ENCODE data around the gene MCAM.

MCAM gene

DNA sequence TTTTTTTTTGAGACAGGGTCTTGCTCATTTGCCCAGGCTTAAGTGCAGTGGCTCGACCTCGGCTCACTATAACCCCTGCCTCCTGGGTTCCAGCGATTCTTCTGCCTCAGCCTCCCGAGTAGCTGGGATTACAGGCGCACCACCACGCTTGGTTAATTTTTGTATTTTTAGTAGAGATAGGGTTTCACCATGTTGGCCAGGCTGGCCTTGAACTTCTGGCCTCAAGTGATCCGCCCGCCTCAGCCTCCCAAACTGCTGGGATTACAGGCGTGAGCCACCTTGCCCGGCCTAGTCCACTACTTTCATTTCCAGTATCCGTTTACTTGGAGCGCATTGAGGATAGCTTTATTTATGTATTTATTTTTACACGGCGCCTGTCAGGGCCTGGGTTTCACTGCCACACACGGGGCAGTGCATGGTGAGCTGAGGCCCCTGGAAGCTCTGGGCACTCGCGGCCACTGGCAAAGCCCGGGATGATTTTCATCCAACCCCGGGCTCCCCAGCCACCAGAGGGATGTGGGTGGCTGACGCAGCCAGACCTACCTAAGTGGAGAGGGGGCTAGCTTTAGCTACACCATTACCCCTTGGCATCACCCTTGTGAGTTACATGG is 6.1 kb upstream of the MCAM start:
- TF ChIP-seq SUZ12 (IDR thresholded peaks at IDR 0.05) (no peak), TARDBP (IDR thresholded peaks at IDR 0.05) (no peak)
- ChIA-PET CTCF (interaction anchor here (0.6 to 4.3 kb wide), 12 partner anchors 9 to 752 kb away, joined by 3 to 57 read pairs (median 3); partner anchors contain the start of genes C1QTNF5 and RNF26), POLR2A (interaction anchor here (1.4 to 2.4 kb wide), 3 partner anchors 11 to 256 kb away, joined by 4 to 16 read pairs (median 6); partner anchors contain the start of genes RNF26 and VPS11)
- no peak for DNase-seq (ENCODE audit: extremely low spot score)

DNA sequence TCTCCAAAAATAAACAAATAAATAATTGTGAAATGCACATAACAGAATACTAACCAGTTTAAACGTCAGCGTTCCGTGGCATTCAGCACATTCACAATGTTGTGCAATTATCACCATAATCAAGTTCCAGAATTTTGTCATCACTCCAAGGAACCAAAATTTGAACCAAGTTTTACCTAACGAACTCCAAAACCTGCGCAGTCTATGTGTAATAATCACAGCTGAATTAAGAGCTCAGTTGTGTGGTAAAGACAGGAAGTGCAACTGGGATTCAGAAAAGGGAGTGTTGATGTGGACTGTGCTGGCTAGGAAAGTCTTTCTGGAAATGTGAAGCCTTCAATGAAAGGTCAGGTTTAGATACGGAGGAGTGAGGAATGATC is 5.4 kb upstream of the MCAM start:
- no peak for TF ChIP-seq CTBP1 (IDR thresholded peaks at IDR 0.05; ENCODE audit: borderline replicate concordance)
- TF ChIP-seq TARDBP (IDR thresholded peaks at IDR 0.05): no peak
- no peak for TF ChIP-seq L3MBTL2 (conservative IDR thresholded peaks at IDR 0.05)
- CTCF ChIA-PET: interaction anchor here (0.6 to 4.3 kb wide), 6 partner anchors 9 to 113 kb away, joined by 3 to 57 read pairs (median 4); partner anchors contain the start of gene RNF26
- POLR2A ChIA-PET: interaction anchor here (1.4 to 2.1 kb wide), 4 partner anchors 12 to 255 kb away, joined by 4 to 16 read pairs (median 9); partner anchors contain the start of genes RNF26 and VPS11
- DNase-seq (ENCODE audit: extremely low spot score): no peak

DNA sequence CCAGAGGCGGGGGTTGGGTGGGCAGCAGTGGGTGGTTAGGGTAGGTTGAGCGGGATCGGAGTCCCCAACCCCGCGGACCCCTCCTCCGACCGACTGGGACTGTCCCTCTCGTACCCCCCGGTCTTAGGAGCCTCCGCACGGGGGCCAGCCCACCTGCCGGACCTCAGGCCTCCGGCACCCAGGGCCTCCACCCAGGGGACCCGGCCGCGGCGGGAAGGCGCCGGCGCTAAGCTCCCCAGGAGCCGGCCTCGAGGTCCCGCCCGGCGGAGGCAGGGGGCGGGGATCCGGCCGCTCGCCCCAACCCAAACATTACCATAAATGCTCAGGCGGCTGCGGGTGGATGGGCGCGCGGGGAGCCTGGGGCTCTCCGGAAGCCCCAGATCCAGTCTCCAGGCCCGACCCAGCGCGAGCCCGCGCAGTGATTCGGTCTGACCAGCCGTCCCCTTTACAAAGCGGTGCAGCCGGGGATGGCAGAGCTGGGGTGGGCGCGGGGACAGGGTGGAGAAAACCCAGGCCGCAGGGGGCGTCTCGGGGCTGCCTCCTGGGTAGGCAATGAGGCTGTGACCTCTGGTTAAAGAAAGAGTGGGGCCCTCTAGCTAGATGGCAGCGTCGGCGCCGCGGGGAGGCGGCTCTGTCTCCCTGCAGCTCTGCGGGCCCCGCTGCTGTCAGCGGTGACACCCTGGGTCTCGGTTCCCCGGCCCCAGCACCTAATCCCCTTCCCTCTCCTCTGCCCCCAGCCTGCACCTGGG is 4.0 kb upstream of the MCAM start:
- ChIA-PET CTCF (interaction anchor here (0.5 to 4.3 kb wide), 6 partner anchors 13 to 235 kb away, joined by 3 to 57 read pairs (median 4); no protein-coding TSS in a partner anchor), POLR2A (interaction anchor here (0.6 to 2.1 kb wide), 5 partner anchors 13 to 226 kb away, joined by 3 to 11 read pairs (median 3); partner anchors contain the start of genes C1QTNF5 and RNF26)
- TF ChIP-seq FOXK2 (IDR thresholded peaks at IDR 0.05) (no peak), HDGF (IDR thresholded peaks at IDR 0.05; ENCODE audit: borderline replicate concordance) (0 out of 2 replicates have a peak, but pooled peaks have one; percentile 88), SUZ12 (IDR thresholded peaks at IDR 0.05) (no peak)
- TF ChIP-seq, protein P1, sequence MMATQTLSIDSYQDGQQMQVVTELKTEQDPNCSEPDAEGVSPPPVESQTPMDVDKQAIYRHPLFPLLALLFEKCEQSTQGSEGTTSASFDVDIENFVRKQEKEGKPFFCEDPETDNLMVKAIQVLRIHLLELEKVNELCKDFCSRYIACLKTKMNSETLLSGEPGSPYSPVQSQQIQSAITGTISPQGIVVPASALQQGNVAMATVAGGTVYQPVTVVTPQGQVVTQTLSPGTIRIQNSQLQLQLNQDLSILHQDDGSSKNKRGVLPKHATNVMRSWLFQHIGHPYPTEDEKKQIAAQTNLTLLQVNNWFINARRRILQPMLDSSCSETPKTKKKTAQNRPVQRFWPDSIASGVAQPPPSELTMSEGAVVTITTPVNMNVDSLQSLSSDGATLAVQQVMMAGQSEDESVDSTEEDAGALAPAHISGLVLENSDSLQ (IDR thresholded peaks at IDR 0.05): no peak
- DNase-seq (ENCODE audit: extremely low spot score): peak; percentile 35

DNA sequence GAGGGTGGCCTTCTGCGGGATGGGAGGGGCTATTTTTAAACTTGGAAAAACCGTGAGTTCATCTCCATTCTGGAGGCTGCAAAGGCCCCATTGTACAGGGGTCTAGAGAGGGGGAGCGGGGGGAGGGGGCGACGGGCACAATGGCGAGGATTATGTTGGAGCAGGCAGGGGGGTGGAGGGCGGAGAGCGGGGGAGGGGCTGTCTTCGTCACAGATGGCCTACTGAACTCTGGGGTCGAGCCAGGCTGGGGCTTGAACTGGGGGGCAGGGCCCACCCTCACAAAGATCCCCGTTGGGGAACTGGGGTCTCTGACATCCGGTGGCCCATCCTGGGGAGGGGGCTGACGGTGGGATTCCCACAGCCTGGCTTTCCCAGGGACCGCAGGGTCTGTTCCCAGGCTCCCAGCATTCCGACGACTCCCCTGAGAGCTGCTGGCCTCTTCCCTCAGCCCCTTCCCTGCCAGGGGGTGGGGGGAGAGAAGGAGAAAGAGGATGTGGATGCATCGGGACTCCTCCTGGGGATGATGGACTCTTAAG is 3.4 kb upstream of the MCAM start:
- ChIA-PET POLR2A (interaction anchor here (0.6 to 2.1 kb wide), 5 partner anchors 14 to 225 kb away, joined by 3 to 11 read pairs (median 3); partner anchors contain the start of gene RNF26), CTCF (interaction anchor here (4.3 kb wide), 1 partner anchor 18 kb away, joined by 57 read pairs; no protein-coding TSS in a partner anchor)
- TF ChIP-seq SP1 (IDR thresholded peaks at IDR 0.05) (no peak), NFRKB (IDR thresholded peaks at IDR 0.05) (no peak), LEF1 (IDR thresholded peaks at IDR 0.05; ENCODE audit: borderline replicate concordance) (no peak), CTBP1 (IDR thresholded peaks at IDR 0.05; ENCODE audit: borderline replicate concordance) (no peak), SUZ12 (IDR thresholded peaks at IDR 0.05) (no peak), TARDBP (IDR thresholded peaks at IDR 0.05) (no peak), FOXK2 (IDR thresholded peaks at IDR 0.05) (no peak), HDGF (IDR thresholded peaks at IDR 0.05; ENCODE audit: borderline replicate concordance) (no peak), ZNF384 (IDR thresholded peaks at IDR 0.05) (no peak), FOXM1 (IDR thresholded peaks at IDR 0.05; ENCODE audit: borderline replicate concordance) (no peak), FOXA1 (IDR thresholded peaks at IDR 0.05) (no peak), ARNT (IDR thresholded peaks at IDR 0.05) (no peak), L3MBTL2 (conservative IDR thresholded peaks at IDR 0.05) (no peak), ELF4 (IDR thresholded peaks at IDR 0.05) (no peak), BHLHE40 (IDR thresholded peaks at IDR 0.05; ENCODE audit: borderline replicate concordance) (no peak)
- TF ChIP-seq, protein P1 (IDR thresholded peaks at IDR 0.05): no peak
- DNase-seq (ENCODE audit: extremely low spot score): no peak

DNA sequence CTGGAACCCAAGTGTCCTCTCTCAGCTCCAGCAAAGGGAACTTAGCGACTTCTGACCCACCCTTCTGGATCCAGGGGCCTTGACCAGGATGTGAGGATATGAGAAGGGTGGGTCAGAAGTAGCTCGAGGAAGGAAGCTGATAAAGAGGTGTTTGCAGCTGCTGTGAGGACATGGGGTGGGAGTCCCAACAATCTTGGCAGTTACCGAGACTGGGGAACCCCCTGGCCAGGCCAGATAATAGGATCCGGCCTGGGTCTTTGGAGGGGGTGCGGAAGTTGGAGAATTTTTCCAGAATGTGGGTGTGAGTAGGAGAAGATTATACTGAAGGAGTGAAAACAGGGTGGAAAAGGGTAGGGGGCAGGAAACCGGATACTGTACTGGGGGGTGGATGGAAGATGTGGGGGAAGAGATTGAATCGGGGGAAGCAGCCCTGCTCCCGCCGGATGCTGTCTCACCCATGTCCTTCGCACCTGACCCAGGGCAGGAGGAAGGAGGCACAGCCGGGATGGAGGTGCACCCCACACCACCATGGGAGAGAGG is 2.8 kb upstream of the MCAM start:
- POLR2A ChIA-PET: interaction anchor here (0.8 to 3.7 kb wide), 3 partner anchors 10 to 70 kb away, joined by 3 to 17 read pairs (median 3); no protein-coding TSS in a partner anchor
- CTCF ChIA-PET: interaction anchor here (0.7 to 1.0 kb wide), 2 partner anchors 11 to 136 kb away, joined by 3 read pairs; no protein-coding TSS in a partner anchor
- TF ChIP-seq NFRKB (IDR thresholded peaks at IDR 0.05) (no peak), HDGF (IDR thresholded peaks at IDR 0.05; ENCODE audit: borderline replicate concordance) (no peak), LEF1 (IDR thresholded peaks at IDR 0.05; ENCODE audit: borderline replicate concordance) (no peak), BHLHE40 (IDR thresholded peaks at IDR 0.05; ENCODE audit: borderline replicate concordance) (no peak), SP1 (IDR thresholded peaks at IDR 0.05) (no peak), L3MBTL2 (conservative IDR thresholded peaks at IDR 0.05) (no peak)
- no peak for DNase-seq (ENCODE audit: extremely low spot score)

DNA sequence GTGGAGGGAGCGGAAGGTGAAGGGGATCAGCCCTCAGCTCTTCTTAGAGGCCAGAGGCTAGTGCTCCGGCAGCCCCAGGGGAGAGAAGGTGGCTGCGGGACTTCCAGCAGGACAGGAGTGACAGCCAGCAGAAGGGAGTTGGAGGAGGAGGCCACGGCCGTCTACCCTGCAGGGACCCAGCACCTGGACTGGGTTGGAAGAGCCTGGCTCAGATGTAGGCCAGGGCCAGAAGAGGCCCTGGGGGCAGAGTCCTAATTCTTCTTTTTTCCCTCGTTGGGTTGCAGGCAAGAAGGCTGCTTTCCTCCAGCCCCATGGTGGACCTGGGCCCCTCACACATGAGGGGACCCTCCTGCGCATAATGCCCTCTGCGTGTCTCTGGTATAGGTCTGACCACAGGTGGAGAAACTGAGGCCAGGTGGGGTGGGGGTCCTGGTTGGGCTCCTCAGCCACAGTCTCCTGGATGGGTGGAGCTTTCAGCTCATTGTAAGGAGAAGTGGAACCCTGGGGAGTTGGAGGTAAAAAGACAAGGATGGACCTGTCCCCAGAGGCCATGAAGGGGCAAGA is 2.3 kb upstream of the MCAM start:
- CTCF ChIA-PET: interaction anchor here (0.7 to 1.0 kb wide), 4 partner anchors 10 to 156 kb away, joined by 3 read pairs; no protein-coding TSS in a partner anchor
- POLR2A ChIA-PET: interaction anchor here (0.6 to 3.7 kb wide), 4 partner anchors 9 to 155 kb away, joined by 3 to 17 read pairs (median 3); no protein-coding TSS in a partner anchor
- TF ChIP-seq NFRKB (IDR thresholded peaks at IDR 0.05) (no peak), ZNF384 (IDR thresholded peaks at IDR 0.05) (no peak), SP1 (IDR thresholded peaks at IDR 0.05) (no peak), FOXM1 (IDR thresholded peaks at IDR 0.05; ENCODE audit: borderline replicate concordance) (no peak), BHLHE40 (IDR thresholded peaks at IDR 0.05; ENCODE audit: borderline replicate concordance) (no peak), SUZ12 (IDR thresholded peaks at IDR 0.05) (no peak)
- no peak for DNase-seq (ENCODE audit: extremely low spot score)
